ENCODE data around the gene EFNA1. TPM values are rescaled to one million over a fixed set of nuclear protein-coding genes. Genes with fewer than 3 reads are reported as not detected.

Gene EFNA1
- total and polyA plus RNA-seq, 2 of the 4 experiments (the other 2 are of a cell fraction), result 0.90 to 1.6 TPM

- Histone ChIP-seq H3K4me1 (ENCODE audit: control insufficient read depth, insufficient read depth, low read length) (peaks cover 8% of the 10 kb centered on the region; the same call in 1 of the 2 replicates), H2BK20ac (ENCODE audit: low read depth, low read length) (no peak overlapping the region), H3K18ac (ENCODE audit: low read depth, low read length) (no peak overlapping the region), H3K4ac (ENCODE audit: low read depth, low read length) (peak overlapping the region; percentile 77), H3K27me3 (ENCODE audit: control insufficient read depth, insufficient read depth, low read length) (no peaks in the 10 kb centered on the region), H3K4me2 (ENCODE audit: low read depth, low read length) (peak overlapping the region; percentile 66), H2BK120ac (ENCODE audit: low read depth, low read length) (no peak overlapping the region), H4K5ac (ENCODE audit: low read depth, low read length) (peak overlapping the region; percentile 22; the same call in 1 of the 2 replicates), H3K14ac (replicated peaks; ENCODE audit: low read depth, low read length) (peak overlapping the region; percentile 85; the same call in 1 of the 2 replicates), H2BK5ac (ENCODE audit: low read depth, low read length, poor library complexity, severe bottlenecking) (peak overlapping the region; percentile 3), H3K27ac (ENCODE audit: insufficient read depth, low read length) (peak overlapping the region; percentile 23), H4K91ac (ENCODE audit: insufficient read depth, low read depth, low read length) (peak overlapping the region; percentile 44; the same call in 1 of the 2 replicates), H3K23ac (ENCODE audit: low read depth, low read length) (peak overlapping the region; percentile 77; the same call in 1 of the 2 replicates), H2AK5ac (ENCODE audit: low read depth, low read length) (peak overlapping the region; percentile 23; the same call in 1 of the 2 replicates), H3K9ac (ENCODE audit: low read depth, low read length) (peak overlapping the region; percentile 21; the same call in 1 of the 2 replicates), H4K8ac (ENCODE audit: low read depth in 2 of 2, low read length in 2 of 2) (peak overlapping the region in 1 of 2 experiments; percentile 45; a peak in 2 of 4 replicates), H3K56ac (ENCODE audit: extremely low read depth, insufficient read depth, low read length) (no peak overlapping the region), H3K9me3 (ENCODE audit: control insufficient read depth, insufficient read depth, low read length) (no peaks in the 10 kb centered on the region), H2BK15ac (ENCODE audit: low read depth, low read length) (no peak overlapping the region), H3K9me1 (ENCODE audit: insufficient read depth, low read length) (peaks cover 20% of the 10 kb centered on the region; the same call in 1 of the 2 replicates), H3K4me3 (ENCODE audit: insufficient read depth, low read depth, low read length) (peak overlapping the region; percentile 5), H2AFZ (replicated peaks; ENCODE audit: low read length, poor library complexity) (peak overlapping the region; percentile 39), H3K36me3 (ENCODE audit: control insufficient read depth, insufficient read depth, low read length) (peaks cover 9% of the 10 kb centered on the region), H3K79me1 (ENCODE audit: low read depth in 1 of 2, low read length in 2 of 2) (peaks cover 23 to 44% of the 10 kb centered on the region in 2 experiments), H2AK9ac (replicated peaks; ENCODE audit: low read depth, low read length, poor library complexity) (peak overlapping the region; percentile 31), H4K20me1 (ENCODE audit: insufficient read depth, low read length) (no peaks in the 10 kb centered on the region)
- ATAC-seq (ENCODE audit: low read depth), result no peak
- CTCF ChIA-PET, result interaction anchor here (0.6 to 1.1 kb wide), 2 partner anchors 16 to 45 kb away, joined by 3 to 4 read pairs; no protein-coding TSS in a partner anchor
- BruUV-seq (replicated peaks), result no TSS peak
- intact Hi-C loops (cut with micrococcal nuclease) (no loop called here), dilution Hi-C loops (cut with HindIII; ENCODE audit: low sequenced_read_pairs, unreplicated experiment) (no loop called here), in situ Hi-C loops (cut with MboI; ENCODE audit: low sequenced_read_pairs) (no loop called here)
- DNase-seq, result no peak
- no peak for TF ChIP-seq MAFK (IDR thresholded peaks at IDR 0.05; ENCODE audit: low read depth, low read length)
- TF ChIP-seq RAD21 (IDR thresholded peaks at IDR 0.05; ENCODE audit: low read length), result no peak
- TF ChIP-seq USF2 (IDR thresholded peaks at IDR 0.05; ENCODE audit: low read depth, low read length), result no peak
- no peak for TF ChIP-seq FOS (IDR thresholded peaks at IDR 0.05; ENCODE audit: low read depth, low read length)
- TF ChIP-seq MXI1 (IDR thresholded peaks at IDR 0.05; ENCODE audit: borderline replicate concordance, low read depth, low read length), result no peak
- WGBS, 2 experiments (ENCODE audit: extremely low coverage in 2 of 2, insufficient read length in 1 of 2), result 63% methylated on average over 5 of the region's 6 CpGs; no CpG with 5 or more reads in 1 of the 2 experiments
- POLR2A ChIA-PET (ENCODE audit: unreplicated experiment), result interaction anchor here (0.7 kb wide), 1 partner anchor 136 kb away, joined by 3 read pairs; the partner anchor contains the start of gene CLK2
Observed at GRCh38 chr1:155136748-155137147, 9.1 kb downstream of the EFNA1 start.
